KMS-11 (cell line): ENCODE measurements around the gene ZBTB20.

Experiments used
- H2AFZ ChIP-seq: fragments of 200-600 bp; sonication (generic); 2 replicates; pipeline ENCODE4 v1.6.1; 2016; ENCODE audit warnings: antibody characterized with exemption, mixed run types, low read depth
- H3K27ac ChIP-seq: fragments of 200-600 bp; sonication (generic); 2 replicates; pipeline ENCODE4 v1.6.1; 2016; ENCODE audit warnings: mild to moderate bottlenecking, mixed run types
- H3K27me3 ChIP-seq: fragments of 200-600 bp; sonication (generic); 2 replicates; pipeline ENCODE4 v1.6.1; 2017; ENCODE audit warnings: mild to moderate bottlenecking, low read depth, mixed run types, moderate library complexity; ENCODE audit not compliant: insufficient read depth
- H3K36me3 ChIP-seq: fragments of 200-600 bp; sonication (generic); 2 replicates; pipeline ENCODE4 v1.6.1; 2017; ENCODE audit warnings: mild to moderate bottlenecking, mixed run types; ENCODE audit not compliant: insufficient read depth
- H3K4me1 ChIP-seq: fragments of 200-600 bp; sonication (generic); 2 replicates; pipeline ENCODE4 v1.6.1; 2016; ENCODE audit warnings: mild to moderate bottlenecking, low read depth, mixed run types; ENCODE audit not compliant: poor library complexity, severe bottlenecking
- H3K4me2 ChIP-seq: fragments of 200-600 bp; sonication (generic); 2 replicates; pipeline ENCODE4 v1.7.0; 2016; ENCODE audit warnings: mild to moderate bottlenecking, mixed run types
- H3K4me3 ChIP-seq: fragments of 200-600 bp; sonication (generic); IDR thresholded peaks from 2 replicates; pipeline ENCODE4 v1.6.1; 2017; ENCODE audit warnings: low read depth, low read length, mixed read lengths; ENCODE audit not compliant: insufficient read depth
- H3K79me2 ChIP-seq: fragments of 200-600 bp; sonication (generic); 2 replicates; pipeline ENCODE4 v1.6.1; 2016; ENCODE audit warnings: low read depth, mixed run types; ENCODE audit not compliant: insufficient read depth
- H3K9ac ChIP-seq: fragments of 200-600 bp; sonication (generic); 2 replicates; pipeline ENCODE4 v1.6.1; 2016; ENCODE audit warnings: mild to moderate bottlenecking, mixed run types
- H4K20me1 ChIP-seq: fragments of 200-600 bp; sonication (generic); 2 replicates; pipeline ENCODE4 v1.6.1; 2016; ENCODE audit warnings: mild to moderate bottlenecking, mixed run types; ENCODE audit not compliant: insufficient read depth
- CTCF ChIP-seq: fragments of 200-600 bp; sonication (generic); conservative IDR thresholded peaks from 2 replicates; pipeline ENCODE4 v1.6.1; 2017; ENCODE audit warnings: low read depth, mild to moderate bottlenecking, antibody characterized with exemption, low read length, moderate library complexity, mixed read lengths

Gene ZBTB20

GRCh38 chr3:114285648-114286230, 861.3 kb downstream of the ZBTB20 start:
- no peaks in the 10 kb centered on the region for H3K36me3 ChIP-seq
- no peak overlapping the region for H3K4me2 ChIP-seq
- H2AFZ ChIP-seq: no peak overlapping the region
- no peaks in the 10 kb centered on the region for H3K79me2 ChIP-seq
- no peaks in the 10 kb centered on the region for H3K27me3 ChIP-seq
- H3K4me1 ChIP-seq: peaks cover 9% of the 10 kb centered on the region
- no peak overlapping the region for H3K9ac ChIP-seq
- no peak overlapping the region for H3K27ac ChIP-seq
- no peak overlapping the region for H3K4me3 ChIP-seq
- no peak for TF ChIP-seq CTCF
- H4K20me1 ChIP-seq: no peaks in the 10 kb centered on the region

GRCh38 chr3:114284644-114285043, 862.4 kb downstream of the ZBTB20 start:
- Histone ChIP-seq H3K36me3 (no peaks in the 10 kb centered on the region), H3K4me2 (no peak overlapping the region)
- no peak for TF ChIP-seq CTCF

More at GRCh38 chr3:114284644-114285043, 862.4 kb downstream of the ZBTB20 start:
- H4K20me1 ChIP-seq: no peaks in the 10 kb centered on the region
- no peak overlapping the region for H3K4me3 ChIP-seq
- no peak overlapping the region for H3K27ac ChIP-seq
- no peaks in the 10 kb centered on the region for H3K27me3 ChIP-seq
- H3K9ac ChIP-seq: no peak overlapping the region
- no peaks in the 10 kb centered on the region for H3K79me2 ChIP-seq
- H2AFZ ChIP-seq: no peak overlapping the region
- H3K4me1 ChIP-seq: no peaks in the 10 kb centered on the region
